HG03469 (cell line): ENCODE data around the gene SCYL3.
"Not testable (repeated sequence)": the region's sequence is repeated elsewhere in the genome, so short reads cannot be mapped to it uniquely, and the experiment has no call there.

Experiments used
- ATAC-seq: cut with Tn5 transposase; IDR thresholded peaks from one replicate; pipeline ENCODE4 v1.9.1; 2021; ENCODE audit warnings: mild to moderate bottlenecking, moderate library complexity, moderate number of reproducible peaks; ENCODE audit not compliant: unreplicated experiment

The SCYL3 gene, protein sequence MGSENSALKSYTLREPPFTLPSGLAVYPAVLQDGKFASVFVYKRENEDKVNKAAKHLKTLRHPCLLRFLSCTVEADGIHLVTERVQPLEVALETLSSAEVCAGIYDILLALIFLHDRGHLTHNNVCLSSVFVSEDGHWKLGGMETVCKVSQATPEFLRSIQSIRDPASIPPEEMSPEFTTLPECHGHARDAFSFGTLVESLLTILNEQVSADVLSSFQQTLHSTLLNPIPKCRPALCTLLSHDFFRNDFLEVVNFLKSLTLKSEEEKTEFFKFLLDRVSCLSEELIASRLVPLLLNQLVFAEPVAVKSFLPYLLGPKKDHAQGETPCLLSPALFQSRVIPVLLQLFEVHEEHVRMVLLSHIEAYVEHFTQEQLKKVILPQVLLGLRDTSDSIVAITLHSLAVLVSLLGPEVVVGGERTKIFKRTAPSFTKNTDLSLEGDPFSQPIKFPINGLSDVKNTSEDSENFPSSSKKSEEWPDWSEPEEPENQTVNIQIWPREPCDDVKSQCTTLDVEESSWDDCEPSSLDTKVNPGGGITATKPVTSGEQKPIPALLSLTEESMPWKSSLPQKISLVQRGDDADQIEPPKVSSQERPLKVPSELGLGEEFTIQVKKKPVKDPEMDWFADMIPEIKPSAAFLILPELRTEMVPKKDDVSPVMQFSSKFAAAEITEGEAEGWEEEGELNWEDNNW

DNA sequence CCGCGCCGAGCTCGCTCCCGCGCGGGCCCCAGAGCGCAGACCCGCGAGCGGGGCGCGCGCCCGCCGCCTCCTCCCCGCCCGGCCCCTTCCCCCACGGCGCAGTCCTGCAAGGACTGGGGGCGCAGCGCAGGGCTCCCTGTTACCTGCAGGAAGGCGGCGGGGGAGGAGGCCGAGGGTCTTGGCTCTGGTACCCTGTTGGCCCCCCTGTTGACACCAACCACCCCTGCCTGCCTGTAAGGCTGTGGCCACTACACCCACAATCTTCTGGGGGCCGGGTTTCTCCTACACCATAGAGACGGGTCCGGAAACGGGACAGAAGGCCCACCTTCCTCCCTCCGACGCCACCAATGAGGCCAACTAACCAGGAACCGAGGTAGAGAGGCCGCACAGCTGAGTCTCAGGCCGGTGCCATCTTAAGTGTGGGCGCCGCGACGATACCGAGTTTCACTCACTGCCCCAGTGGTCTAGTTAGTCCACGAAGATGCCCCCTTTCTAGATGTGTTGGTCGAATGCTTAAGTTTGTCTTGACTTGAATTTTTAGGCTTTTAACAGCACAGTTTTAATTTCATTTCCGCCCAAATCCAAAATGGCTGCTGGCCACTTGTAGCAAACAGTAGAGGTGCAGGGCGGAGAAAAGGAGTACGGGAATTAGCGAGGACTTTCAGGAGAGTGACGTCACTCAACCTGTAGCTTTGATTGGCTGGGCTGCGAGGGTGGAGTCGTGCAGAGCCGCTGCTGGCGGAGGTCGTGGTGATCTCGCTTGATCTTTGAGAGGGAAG, at the start of gene SCYL3:
Gene SCYL3 (minus strand): TSS at position 252 of the 779 bp plus-strand sequence. CDS start 5,056 bp downstream, outside the sequence.
- ATAC-seq, result peak; percentile 57

DNA sequence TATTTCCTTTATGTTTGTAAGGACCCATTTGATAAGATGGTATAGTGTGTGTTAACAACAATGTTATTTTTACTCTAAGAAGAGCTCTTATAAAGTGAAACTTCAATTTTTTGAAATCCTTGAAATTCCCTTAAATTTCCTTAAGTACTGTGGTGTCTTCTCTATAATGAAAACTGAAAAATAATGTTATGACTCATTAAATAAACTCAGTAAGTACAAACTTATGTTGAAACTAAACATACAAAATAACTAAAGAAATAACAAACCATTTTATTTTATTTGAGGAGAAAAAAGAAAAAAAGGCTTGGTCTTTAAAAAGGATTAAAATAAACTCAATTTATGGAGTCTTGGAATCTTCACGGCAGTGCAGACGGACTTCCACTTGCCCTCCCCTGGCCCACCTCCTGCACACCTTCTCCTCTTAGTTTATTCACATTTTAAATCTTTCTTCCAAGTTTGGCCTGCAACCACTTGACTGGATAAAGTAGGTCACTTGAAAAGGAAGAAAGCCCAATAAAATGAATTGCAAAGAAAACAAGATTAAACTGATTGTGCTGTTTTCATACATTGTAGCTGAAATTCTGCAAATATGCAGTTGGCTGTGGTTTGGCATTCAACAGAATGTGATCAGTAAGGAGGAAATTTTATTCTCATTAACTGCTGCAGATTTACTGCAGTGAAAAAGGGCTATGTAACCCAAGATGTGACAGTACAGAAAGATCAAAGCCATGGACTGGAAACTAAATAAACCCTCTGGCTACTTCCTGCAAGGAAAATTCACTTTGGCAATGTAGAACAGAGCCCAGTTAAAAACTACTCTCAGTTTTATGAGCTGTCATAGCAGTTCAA, 48.5 kb upstream of the SCYL3 start:
- ATAC-seq, result no peak

DNA sequence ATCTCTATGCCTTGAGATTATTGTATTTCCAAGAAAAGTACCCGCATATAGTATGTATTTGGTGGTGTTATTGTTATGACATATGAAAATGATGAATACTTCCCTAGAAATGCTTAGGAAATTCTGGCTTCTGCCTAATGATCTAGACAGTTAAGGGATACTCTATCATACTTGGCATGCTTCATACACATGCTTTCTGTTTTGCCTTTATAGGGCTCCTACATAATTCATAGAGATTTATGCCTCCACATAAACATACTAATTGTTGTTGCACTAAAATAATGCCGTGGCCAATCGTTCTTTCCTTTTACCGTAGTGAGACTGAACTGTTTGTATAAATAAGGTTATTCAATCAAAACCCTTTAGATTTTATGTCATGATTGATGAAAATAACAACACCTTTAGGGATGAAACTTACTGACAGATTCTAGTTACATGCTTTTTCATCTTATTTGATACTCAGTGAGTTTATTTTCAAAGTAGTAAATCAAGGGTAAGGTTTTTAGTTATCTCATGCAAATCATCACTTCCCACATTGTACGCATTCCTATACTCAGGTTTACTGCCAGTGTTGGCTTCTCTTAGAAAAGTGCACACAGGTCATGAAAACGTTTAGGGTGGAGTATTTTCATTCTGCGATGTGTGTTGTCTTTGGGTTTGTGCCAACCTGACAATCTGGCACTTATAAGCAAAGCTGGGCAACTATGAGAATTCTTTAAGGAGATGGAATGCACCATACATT, 40.5 kb upstream of the SCYL3 start:
- no peak for ATAC-seq

DNA sequence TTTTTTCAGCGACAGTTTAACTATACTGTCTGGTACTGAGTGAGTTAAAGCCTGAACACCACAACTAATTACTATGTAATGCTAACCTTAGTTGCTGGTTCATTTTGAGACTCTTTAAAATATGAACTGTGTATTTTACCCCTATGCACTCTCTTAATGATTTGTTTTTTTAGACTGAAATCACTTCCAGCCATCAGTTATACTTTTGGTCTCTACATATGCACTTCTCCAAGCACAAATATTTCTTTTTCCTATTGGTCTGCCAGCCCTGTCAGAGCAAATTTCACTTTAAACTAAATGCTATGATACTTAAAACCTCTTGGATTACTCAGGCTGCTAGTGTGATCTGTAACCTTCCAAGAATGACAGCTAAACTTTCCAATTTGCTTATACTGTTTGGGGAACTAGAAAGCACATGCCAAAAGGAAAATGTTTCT, 38.1 kb upstream of the SCYL3 start:
- no peak for ATAC-seq

DNA sequence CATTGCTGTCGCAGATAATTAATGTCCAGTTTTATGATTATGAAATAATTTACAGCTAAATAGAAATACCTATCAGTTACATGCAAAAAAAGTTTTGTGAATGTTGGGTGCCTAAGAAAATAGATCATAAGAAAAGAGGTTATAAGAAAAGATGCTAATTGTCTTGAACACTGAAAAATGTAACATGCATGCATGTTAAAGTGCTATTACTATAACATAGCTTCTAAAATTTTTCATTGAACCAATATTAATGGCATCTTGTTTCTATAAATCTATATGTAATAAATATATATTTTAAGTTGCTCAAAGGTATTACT, 35.5 kb upstream of the SCYL3 start:
- ATAC-seq, result no peak

DNA sequence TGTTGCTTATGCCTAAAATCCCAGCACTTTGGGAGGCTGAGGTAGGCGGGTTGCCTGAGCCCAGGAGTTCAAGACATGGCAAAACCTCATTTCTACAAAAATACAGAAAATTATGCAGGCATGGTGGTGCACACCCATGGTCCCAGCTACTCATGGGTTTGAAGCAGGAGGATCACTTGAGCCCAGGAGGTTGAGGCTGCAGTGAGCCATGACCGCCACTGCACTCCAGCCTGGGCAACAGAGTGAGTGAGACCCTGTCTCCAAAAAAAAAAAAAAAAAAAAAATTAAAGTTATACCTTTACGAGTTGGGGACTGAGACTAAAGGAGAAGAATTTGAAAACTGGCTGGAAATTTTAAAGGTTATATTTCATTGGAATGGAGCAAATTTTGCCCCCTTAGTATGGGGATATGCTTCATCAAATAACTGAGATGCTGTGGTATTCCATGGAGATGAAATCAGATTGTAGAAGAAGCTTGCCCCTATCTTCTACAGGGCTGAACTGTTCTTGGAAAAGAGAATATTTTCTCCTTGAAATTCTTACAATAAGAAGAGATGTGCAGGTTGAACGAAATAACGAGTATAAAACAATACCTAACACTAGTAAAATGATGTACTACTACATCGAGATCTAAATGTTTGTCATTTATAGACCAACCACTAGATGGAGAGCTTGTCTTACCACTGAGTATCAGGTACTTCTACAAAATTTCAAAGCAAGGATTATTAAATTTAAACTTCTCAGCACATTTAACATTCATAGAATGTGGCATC, 34.9 kb upstream of the SCYL3 start:
- ATAC-seq, result peak; percentile 48

DNA sequence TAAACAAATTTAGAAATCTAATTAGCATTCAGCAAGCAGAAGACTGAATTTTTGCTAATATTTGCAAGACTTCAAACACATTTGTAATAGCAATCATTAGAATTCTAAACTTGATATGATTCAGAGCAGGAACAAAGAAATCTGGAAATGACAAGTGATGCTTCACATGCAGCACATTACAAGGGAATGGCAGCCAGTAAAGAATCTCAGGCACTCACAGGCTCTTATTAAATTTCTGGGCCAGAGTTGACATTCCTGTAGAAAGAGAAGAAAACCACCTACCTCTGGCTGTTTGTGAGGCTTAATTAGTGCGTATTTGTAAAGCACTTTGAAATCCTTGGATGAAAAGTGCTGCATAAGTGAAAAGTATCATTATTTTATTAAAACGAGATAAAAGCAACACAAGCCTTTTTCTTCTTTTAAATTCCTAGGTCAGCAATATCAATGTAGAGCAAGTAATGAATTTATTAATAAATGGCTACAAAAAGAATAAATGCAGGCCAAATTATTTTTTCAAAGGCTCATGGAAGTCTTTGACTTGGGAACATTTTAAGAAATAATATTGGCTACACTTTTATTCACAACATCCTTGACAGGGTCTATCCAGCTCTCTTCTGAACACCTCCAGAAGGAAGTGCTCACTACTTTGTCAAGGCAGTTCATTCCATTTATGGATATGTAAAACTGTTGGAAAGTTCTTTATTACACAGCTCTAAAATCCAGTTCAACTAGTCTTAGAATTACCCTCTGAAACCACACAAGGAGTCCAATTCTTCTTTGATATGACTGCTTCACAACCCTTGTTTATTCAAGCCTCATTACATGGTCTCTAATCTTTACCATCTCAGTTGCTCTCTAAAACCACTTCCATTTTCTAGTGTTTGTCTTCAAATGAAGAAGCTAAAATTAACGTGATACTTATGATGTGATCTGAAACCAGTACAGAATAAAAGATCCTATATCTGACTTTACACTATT, 32.1 kb upstream of the SCYL3 start:
- no peak for ATAC-seq

DNA sequence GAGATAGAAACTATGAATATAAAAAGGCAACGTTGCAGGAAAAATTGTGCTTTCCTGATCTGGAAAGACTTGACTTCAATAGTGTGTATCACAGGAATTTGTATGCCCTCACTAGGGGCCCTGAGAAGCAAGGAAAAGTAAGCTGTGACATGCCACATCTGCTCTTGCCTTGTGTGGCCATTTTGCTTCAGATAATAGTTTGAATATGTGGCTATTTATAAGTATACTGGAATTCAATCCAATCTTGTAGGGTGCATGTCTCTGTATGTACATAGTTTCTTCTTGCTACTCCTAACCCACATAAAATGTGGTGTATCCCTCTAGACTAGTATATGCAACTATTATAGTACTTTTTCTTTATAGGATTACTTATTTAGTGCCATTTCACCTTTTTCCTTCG, 31.1 kb upstream of the SCYL3 start:
- ATAC-seq, result no peak

DNA sequence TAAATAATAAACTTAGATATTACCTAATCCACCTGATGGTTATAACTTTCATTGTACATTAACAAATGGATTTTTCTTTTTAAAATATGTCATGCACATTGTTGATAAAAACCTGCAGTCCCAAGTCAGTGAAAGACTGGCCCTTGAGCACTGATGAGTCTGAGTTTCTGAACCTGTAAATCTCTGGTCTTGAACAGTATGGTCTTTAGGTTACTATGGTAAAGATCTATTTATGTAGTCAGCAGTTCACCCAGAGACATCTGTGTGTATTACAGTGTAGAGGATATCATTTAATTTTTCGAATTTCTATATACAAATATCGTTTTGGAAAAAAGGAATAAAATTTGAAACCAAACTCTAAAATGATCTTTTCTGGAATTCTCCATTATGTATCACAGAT, 30.4 kb upstream of the SCYL3 start:
- ATAC-seq, result no peak

DNA sequence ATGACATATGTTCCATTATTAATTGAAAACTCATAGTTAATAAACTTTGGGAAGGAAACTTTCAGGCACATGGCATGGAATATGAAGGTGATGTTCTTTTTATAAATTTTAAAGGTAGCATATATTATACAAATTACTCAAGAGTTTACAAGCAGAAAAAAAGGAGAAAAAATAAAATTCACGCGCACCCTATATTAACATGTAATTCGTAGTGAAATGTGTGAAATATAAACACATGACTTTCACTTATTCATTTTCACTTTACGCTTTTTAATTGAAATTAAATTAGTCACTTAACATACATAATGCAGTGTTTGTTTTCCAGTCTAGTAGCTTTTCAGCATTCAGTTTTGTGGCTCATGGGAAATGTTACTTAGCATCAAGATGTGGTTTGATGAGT, 27.4 kb upstream of the SCYL3 start:
- ATAC-seq, result no peak

DNA sequence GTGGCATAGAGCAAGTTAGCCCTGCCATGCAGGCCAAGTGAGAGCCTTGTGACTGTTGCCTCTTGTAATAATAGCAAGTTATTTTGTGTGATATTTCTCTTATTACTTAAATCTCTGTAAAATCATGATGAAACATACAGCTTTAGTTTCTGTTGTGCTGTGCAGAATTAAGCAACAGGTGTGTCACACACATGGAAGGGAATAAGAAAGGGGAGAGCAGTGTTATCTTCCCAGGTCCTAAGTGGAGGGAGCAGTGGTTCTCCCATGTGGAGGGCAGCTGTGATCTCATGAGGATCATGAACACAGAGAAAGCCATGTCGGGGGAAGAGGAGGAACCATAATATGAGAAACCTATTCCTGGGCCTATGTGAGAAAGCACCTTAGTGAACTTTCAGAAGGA, 25.2 kb upstream of the SCYL3 start:
- no peak for ATAC-seq

DNA sequence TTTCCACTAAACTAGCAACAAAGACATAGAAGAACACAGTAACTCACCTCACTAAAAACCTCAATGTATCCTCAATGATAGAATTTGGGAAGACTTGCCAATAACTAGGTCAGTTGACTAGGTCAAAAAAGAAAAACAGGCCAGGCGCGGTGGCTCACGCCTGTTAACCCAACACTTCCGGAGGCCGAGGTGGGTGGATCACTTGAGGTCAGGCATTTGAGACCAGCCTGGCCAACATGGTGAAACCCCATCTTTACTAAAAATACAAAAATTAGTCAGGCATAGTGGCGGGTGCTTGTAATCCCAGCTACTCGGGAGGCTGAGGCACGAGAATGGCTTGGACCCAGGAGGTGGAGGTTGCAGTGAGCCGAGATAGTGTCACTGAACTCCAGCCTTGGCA, 24.5 kb upstream of the SCYL3 start:
- not testable (repeated sequence) for ATAC-seq

DNA sequence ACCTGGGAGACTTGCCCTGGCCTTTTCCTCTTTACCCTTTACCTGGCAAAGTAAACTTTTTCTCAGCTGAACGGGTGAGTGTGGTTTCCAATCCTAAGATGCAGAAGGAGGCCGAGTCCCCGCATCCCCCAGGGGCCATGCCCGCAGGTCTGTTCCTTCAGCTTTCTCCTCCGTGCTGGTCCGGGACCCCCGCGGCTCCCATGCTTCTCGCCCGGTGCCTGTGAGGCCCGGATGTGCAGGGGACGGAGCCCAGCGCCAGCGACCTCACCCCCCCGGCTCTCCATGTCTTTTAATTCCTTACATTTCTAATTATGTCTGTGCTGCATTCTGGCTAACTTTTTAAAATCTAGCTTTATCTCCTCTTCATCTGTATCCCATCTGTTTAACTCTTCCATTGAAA, 21.5 kb upstream of the SCYL3 start:
- no peak for ATAC-seq

DNA sequence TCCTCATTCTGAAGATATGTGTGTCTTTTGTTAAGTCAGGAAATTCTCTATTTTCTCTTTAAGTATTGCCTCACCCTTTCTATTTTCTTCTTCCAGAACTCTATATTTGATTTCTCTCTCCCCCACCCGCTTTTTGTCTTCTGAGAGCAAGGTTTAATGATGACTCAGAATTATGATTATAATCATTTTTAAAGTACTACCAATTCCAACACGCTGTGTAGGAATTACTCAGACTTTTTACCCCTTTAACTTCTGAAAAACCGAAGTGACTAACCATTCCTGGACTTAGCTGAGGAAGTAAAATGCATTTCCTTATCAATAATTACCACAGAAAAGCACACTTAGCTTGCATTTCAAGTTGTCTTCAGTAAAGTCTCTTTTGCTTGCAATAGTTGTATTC, 20.8 kb upstream of the SCYL3 start:
- no peak for ATAC-seq

DNA sequence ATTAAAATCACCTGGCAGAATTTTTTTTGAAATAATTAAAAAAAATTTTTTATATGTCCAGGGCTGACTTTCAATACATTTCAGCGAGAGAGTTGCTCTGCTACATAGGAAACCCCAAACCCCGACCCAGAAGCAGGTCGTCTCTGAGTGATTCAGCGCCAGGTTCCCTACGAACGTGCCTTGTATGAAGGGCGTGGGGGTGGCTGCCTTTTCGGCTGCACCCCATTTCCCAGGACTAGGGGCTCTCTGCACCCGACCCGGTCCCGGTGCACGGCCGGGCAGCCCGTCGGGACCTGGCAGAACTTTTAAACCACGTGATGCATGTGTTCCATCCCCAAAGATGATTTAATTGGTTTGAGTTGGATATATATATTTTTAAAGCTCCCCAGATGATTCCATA, 15.8 kb upstream of the SCYL3 start:
- ATAC-seq, result no peak

DNA sequence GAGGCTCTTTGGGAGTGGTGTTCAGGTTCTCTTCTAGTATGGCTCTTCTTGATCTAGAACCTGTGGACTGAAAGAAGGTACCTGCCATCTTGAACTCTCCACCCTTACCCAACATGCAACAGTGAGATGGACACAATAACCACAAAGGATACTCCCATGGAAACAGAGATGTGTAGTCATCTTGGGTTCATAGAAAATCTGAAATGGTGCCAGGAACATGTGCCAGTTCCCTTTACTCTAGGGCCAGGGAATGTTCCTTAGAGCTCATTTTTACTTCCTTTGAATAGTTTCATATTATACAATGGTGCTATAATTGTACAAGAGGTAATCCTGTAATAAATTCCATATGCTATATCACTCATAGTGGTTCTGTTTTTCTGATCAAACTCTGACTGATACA, 13.2 kb upstream of the SCYL3 start:
- ATAC-seq, result no peak

DNA sequence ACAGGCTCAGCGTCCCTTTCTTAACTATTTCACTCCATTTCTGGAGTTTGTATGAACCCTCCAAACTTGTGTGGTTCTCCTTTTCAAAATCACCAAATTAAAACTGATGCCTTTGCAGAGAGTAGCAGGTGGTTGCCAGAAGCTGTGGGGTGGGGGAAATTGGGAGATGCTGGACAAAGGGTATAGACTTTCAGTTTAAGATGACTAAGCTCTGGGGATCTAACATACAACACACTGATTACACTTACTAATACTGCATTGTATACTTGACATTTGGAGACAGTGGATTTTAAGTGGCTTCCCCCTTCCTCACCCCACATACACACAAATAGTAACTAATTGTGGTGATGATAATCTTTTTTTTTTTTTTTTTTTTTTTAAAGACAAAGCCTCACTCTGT, 11.1 kb upstream of the SCYL3 start:
- no peak for ATAC-seq

DNA sequence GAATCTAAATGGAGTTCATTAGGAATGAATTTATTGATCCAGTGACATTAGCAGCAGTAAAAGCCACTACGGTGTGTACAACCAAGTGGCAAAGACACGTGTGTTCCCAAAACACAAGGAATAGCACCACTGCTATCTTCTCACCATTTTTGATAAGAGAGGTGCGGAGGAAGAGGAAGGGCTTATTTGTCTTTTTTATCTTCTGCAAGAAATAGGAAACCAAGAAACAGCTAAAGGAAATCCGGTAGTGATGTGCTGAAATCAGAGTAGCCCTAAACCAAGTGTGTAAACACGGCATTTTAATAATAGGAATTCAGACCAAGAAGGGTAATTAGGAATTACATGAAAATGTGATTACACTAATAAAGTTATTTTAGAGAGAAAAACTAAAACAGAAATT, 9.1 kb upstream of the SCYL3 start:
- ATAC-seq, result no peak
